Suprapubic skin (tissue), 4 donors: Measurements from ENCODE around the gene TOLLIP.

ENCODE experiments used
- EP300 ChIP-seq: sonication (generic); formaldehyde crosslinking; IDR thresholded peaks from one replicate; pipeline ENCODE4 v1.6.1; 2017; ENCODE audit warnings: antibody characterized with exemption
- POLR2A ChIP-seq, 2 donors: fragments of 450-650 bp; IDR thresholded peaks; one replicate each; pipeline ENCODE4 v1.6.1; 2017; ENCODE audit warnings: antibody characterized with exemption in 2 of 2, mild to moderate bottlenecking in 2 of 2, moderate library complexity in 2 of 2
- POLR2AphosphoS5 ChIP-seq, 3 donors: sonication (generic); formaldehyde crosslinking; IDR thresholded peaks; one replicate each; pipeline ENCODE4 v1.6.1; 2017; ENCODE audit warnings: antibody characterized with exemption in 3 of 3
- TF ChIP-seq, protein P1 (sequence below), 2 donors: fragments of 200-600 bp in 1 of 2; fragments of 450-650 bp in 1 of 2; sonication (generic) in 1 of 2; IDR thresholded peaks; one replicate each; pipeline ENCODE4 v1.5.1; 2016 to 2019; ENCODE audit warnings: antibody characterized with exemption in 2 of 2, mild to moderate bottlenecking in 1 of 2, moderate library complexity in 1 of 2

DNA sequence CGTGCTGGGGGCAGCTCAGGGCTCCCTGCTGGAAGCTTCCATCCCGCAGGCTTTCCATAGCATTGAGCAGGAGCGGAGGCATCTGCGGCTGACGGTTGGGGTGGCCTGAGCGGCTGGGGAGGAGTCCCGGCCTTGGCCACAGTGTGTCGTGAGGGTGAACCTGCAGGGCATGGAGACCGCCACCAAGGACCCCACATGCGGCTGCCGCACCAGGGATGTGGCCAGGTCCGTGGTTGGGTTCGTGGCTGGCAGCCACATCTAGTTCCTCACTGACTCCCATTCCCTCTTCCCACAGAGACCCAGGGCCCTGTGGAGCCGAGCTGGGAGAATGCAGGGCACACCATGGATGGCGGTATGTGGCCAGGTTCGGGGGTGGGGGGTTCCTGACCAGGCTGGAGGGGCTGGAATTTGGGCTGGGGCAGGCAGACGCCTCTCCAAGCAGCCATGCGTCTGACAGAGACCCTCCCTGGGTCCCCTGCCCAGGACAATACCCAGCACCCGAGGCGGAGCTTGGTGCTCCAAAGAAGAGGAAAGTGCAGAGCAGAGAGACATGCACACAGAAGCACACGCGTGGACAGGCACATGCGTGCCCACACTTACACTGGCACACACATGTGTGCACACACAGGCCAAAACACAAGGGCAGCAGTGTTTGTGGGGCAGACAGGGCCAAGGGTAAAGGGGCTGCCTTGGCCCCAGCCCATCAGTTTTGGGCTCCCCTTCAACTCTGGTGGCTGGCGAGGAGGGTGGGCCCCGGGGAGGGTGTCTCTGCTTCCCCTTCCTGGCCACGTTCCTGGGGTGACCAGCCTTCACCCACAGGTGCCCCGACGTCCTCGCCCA lies 83.8 kb downstream of the TOLLIP start:
- TF ChIP-seq, protein P1, sequence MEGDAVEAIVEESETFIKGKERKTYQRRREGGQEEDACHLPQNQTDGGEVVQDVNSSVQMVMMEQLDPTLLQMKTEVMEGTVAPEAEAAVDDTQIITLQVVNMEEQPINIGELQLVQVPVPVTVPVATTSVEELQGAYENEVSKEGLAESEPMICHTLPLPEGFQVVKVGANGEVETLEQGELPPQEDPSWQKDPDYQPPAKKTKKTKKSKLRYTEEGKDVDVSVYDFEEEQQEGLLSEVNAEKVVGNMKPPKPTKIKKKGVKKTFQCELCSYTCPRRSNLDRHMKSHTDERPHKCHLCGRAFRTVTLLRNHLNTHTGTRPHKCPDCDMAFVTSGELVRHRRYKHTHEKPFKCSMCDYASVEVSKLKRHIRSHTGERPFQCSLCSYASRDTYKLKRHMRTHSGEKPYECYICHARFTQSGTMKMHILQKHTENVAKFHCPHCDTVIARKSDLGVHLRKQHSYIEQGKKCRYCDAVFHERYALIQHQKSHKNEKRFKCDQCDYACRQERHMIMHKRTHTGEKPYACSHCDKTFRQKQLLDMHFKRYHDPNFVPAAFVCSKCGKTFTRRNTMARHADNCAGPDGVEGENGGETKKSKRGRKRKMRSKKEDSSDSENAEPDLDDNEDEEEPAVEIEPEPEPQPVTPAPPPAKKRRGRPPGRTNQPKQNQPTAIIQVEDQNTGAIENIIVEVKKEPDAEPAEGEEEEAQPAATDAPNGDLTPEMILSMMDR (IDR thresholded peaks at IDR 0.05): no peak
- TF ChIP-seq EP300: no peak
- no peak for TF ChIP-seq POLR2A (IDR thresholded peaks at IDR 0.05)
- TF ChIP-seq POLR2AphosphoS5 (IDR thresholded peaks at IDR 0.05): no peak
